ENCODE results near the gene RAP2A.
A peak's percentile ranks its signal among the peaks of the same experiment; 100 is the strongest.

The RAP2A gene

DNA sequence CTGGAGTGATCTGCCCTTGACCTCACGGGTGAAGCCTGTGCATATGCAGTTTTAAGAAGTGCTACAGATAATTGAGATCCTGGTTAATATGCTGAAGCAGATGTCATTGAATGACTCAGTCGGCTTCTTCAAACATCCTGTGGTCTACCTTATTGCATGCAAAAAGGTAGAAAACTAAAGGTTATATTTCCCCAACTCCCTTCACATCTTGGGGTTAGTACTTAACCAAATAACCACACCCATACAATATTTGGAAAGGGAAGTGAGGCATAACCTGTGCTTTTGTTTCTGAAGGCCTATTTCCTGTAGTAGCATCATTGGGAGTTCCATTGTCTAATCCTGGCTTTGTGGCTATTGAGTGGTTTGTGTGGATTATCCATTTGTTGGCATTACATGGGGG, 58.3 kb downstream of the RAP2A start:
- TF ChIP-seq CTCF (IDR thresholded peaks at IDR 0.05; ENCODE audit: poor library complexity, severe bottlenecking) = no peak
- ATAC-seq (ENCODE audit: low read depth) (0 out of 3 replicates have a peak, but pooled peaks have one; percentile 17), DNase-seq (ENCODE audit: low spot score) (no peak)
- Histone ChIP-seq H3K4me3 (ENCODE audit: severe bottlenecking) (no peak overlapping the region), H3K36me3 (ENCODE audit: low read depth) (no peaks in the 10 kb centered on the region), H3K27me3 (ENCODE audit: insufficient read depth, poor library complexity, severe bottlenecking) (no peaks in the 10 kb centered on the region), H3K27ac (ENCODE audit: poor library complexity, severe bottlenecking) (no peak overlapping the region), H3K4me1 (ENCODE audit: insufficient read depth, poor library complexity, severe bottlenecking) (no peaks in the 10 kb centered on the region), H3K9me3 (ENCODE audit: severe bottlenecking) (no peaks in the 10 kb centered on the region)

DNA sequence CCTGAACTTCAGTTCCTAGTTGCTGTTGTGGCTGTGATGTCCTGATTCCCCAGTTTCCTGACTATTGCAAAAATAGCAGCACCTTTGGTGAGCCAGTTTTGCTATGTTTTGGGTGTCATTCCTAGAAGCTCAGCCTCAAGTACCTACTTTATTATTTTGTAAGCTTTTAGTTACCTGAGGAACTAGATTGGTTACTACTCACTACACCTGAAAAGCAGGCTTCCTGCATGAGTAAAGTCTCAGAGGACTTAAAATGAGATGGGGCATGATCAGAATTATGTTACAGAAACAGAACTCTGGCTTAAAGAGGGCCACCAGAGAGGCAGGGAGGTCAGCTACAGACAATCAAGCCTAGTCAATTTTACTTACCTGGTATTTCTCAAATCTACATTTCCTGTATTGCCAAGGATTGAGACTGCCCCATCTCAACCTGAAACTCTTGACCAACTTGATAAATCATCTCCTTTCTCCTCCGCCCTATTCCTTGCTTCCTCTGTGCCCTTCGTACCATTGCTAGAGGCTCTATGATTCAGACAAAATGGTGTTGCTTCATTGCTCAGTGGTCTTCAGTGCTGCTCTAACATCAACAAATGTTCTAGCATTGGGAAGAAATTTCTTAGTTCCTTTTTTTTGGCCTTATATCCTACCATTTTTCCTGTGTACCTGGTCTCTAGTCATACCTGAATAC, 58.9 kb downstream of the RAP2A start:
- Histone ChIP-seq H3K27ac (ENCODE audit: poor library complexity, severe bottlenecking) (no peak overlapping the region), H3K36me3 (ENCODE audit: low read depth) (no peaks in the 10 kb centered on the region), H3K27me3 (ENCODE audit: insufficient read depth, poor library complexity, severe bottlenecking) (no peaks in the 10 kb centered on the region), H3K4me1 (ENCODE audit: insufficient read depth, poor library complexity, severe bottlenecking) (no peaks in the 10 kb centered on the region), H3K4me3 (ENCODE audit: severe bottlenecking) (no peak overlapping the region), H3K9me3 (ENCODE audit: severe bottlenecking) (no peaks in the 10 kb centered on the region)
- DNase-seq (ENCODE audit: low spot score) = no peak
- no peak for TF ChIP-seq CTCF (IDR thresholded peaks at IDR 0.05; ENCODE audit: poor library complexity, severe bottlenecking)
- no peak for ATAC-seq (ENCODE audit: low read depth)

- Histone ChIP-seq H3K27ac (ENCODE audit: poor library complexity, severe bottlenecking) (no peak overlapping the region), H3K4me3 (ENCODE audit: severe bottlenecking) (no peak overlapping the region), H3K36me3 (ENCODE audit: low read depth) (no peaks in the 10 kb centered on the region), H3K9me3 (ENCODE audit: severe bottlenecking) (no peaks in the 10 kb centered on the region), H3K27me3 (ENCODE audit: insufficient read depth, poor library complexity, severe bottlenecking) (no peaks in the 10 kb centered on the region), H3K4me1 (ENCODE audit: insufficient read depth, poor library complexity, severe bottlenecking) (no peaks in the 10 kb centered on the region)
- no peak for DNase-seq (ENCODE audit: low spot score)
- ATAC-seq (ENCODE audit: low read depth) = no peak
- TF ChIP-seq CTCF (IDR thresholded peaks at IDR 0.05; ENCODE audit: poor library complexity, severe bottlenecking) = no peak
Measured at GRCh38 chr13:97493456-97493855, 59.5 kb downstream of the RAP2A start.

DNA sequence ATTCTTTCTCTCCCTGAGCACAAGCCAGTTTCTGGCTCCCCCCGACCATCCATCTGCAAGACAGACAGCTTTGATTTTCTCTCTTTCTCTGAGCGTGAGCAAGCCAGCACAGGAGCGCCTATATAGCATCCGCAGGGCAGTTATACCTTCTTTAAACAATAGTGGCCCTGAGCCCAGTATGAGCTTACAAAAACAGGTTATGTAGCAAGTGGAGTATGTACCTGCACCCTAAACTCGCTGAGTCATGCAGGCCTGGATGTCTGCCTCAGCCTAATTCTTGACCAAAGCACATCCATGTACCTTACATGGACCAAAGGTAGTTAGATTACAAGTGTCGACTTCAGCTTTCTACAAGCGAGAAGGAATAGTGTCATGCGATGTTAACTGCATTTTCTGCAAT, 61.7 kb downstream of the RAP2A start:
- H3K27ac ChIP-seq (ENCODE audit: poor library complexity, severe bottlenecking) = no peak overlapping the region
- DNase-seq (ENCODE audit: low spot score) (no peak), ATAC-seq (ENCODE audit: low read depth) (no peak)
- H3K36me3 ChIP-seq (ENCODE audit: low read depth) = no peaks in the 10 kb centered on the region
- H3K4me3 ChIP-seq (ENCODE audit: severe bottlenecking) = no peak overlapping the region
- no peak for TF ChIP-seq CTCF (IDR thresholded peaks at IDR 0.05; ENCODE audit: poor library complexity, severe bottlenecking)
- no peaks in the 10 kb centered on the region for H3K27me3 ChIP-seq (ENCODE audit: insufficient read depth, poor library complexity, severe bottlenecking)
- no peaks in the 10 kb centered on the region for H3K9me3 ChIP-seq (ENCODE audit: severe bottlenecking)
- no peaks in the 10 kb centered on the region for H3K4me1 ChIP-seq (ENCODE audit: insufficient read depth, poor library complexity, severe bottlenecking)

DNA sequence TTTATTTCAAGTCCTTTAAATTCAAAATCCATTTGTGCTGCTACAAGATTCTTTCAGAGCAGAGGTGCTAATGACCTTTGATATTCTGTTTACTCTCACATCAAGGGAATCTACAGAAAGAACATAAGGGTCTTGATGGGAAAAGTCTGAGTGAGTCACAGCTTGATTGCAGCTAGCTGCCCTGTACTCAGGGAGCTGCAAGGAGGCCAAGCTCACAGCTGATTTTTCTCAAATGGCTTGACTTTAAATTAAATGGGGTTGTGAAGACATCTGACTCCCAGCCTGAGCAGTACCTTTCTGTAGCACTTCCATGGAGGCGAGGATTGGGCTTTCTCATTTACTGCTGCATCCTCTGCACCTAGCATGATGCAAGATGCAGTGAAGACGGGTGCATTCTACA, 62.5 kb downstream of the RAP2A start:
- Histone ChIP-seq H3K27me3 (ENCODE audit: insufficient read depth, poor library complexity, severe bottlenecking) (no peaks in the 10 kb centered on the region), H3K9me3 (ENCODE audit: severe bottlenecking) (no peaks in the 10 kb centered on the region)

More for the DNA sequence above, 62.5 kb downstream of the RAP2A start:
- no peak overlapping the region for H3K27ac ChIP-seq (ENCODE audit: poor library complexity, severe bottlenecking)
- H3K36me3 ChIP-seq (ENCODE audit: low read depth) = no peaks in the 10 kb centered on the region
- H3K4me1 ChIP-seq (ENCODE audit: insufficient read depth, poor library complexity, severe bottlenecking) = no peaks in the 10 kb centered on the region
- H3K4me3 ChIP-seq (ENCODE audit: severe bottlenecking) = no peak overlapping the region
- no peak for ATAC-seq (ENCODE audit: low read depth)
- no peak for DNase-seq (ENCODE audit: low spot score)
- TF ChIP-seq CTCF (IDR thresholded peaks at IDR 0.05; ENCODE audit: poor library complexity, severe bottlenecking) = no peak

Data from RWPE2 (cell line).